Parathyroid adenoma (tissue), 2 donors: ENCODE results near the gene INPP1.

ENCODE experiments used
- H2AFZ ChIP-seq: fragments of 300-600 bp; sonication (generic); one replicate; pipeline ENCODE4 v1.7.0; 2017; ENCODE audit warnings: antibody characterized with exemption, mild to moderate bottlenecking
- H3K27ac ChIP-seq: fragments of 300-600 bp; sonication (generic); one replicate; pipeline ENCODE4 v1.7.0; 2017
- H3K27me3 ChIP-seq: fragments of 300-600 bp; sonication (generic); one replicate; pipeline ENCODE4 v1.7.0; 2017; ENCODE audit warnings: low read length; ENCODE audit not compliant: control insufficient read depth, insufficient read depth
- H3K36me3 ChIP-seq: fragments of 300-600 bp; sonication (generic); one replicate; pipeline ENCODE4 v1.7.0; 2017; ENCODE audit warnings: low read length; ENCODE audit not compliant: control insufficient read depth, insufficient read depth
- H3K4me1 ChIP-seq: fragments of 300-600 bp; sonication (generic); one replicate; pipeline ENCODE4 v1.7.0; 2017; ENCODE audit warnings: control low read depth
- H3K4me2 ChIP-seq: fragments of 300-600 bp; sonication (generic); one replicate; pipeline ENCODE4 v1.7.0; 2017; ENCODE audit warnings: low read length
- H3K4me3 ChIP-seq: fragments of 300-600 bp; sonication (generic); one replicate; pipeline ENCODE4 v1.7.0; 2017; ENCODE audit warnings: low read depth, low read length
- H3K79me2 ChIP-seq: fragments of 300-600 bp; sonication (generic); one replicate; pipeline ENCODE4 v1.7.0; 2017; ENCODE audit warnings: control low read depth
- H3K9ac ChIP-seq: fragments of 300-600 bp; sonication (generic); one replicate; pipeline ENCODE4 v1.7.0; 2017; ENCODE audit warnings: mild to moderate bottlenecking
- H3K9me3 ChIP-seq: fragments of 300-600 bp; sonication (generic); one replicate; pipeline ENCODE4 v1.7.0; 2017; ENCODE audit warnings: low read length; ENCODE audit not compliant: control insufficient read depth
- TF ChIP-seq, protein P1 (sequence below): fragments of 300-600 bp; sonication (generic); IDR thresholded peaks from one replicate; pipeline ENCODE4 v1.7.0; 2017; ENCODE audit warnings: antibody characterized with exemption, mild to moderate bottlenecking
- donor health status: primary hyperparathyroidism.

Gene INPP1

DNA sequence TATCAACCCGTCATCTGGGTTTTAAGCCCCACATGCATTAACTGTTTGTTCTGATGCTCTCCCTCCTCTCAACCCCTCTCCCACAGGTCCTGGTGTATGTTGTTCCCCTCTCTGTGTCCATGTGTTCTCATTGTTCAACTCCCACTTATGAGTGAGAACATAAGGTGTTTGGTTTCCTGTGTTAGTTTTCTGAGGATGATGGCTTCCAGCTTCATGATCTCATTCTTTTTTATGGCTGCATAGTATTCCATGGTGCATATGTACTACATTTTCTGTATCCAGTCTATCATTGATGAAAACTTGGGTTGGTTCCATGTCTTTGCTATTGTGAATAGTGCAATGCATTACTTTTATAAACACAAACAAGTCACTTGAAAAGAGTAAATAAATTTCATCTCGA lies 7.0 kb upstream of the INPP1 start:
- H3K36me3 ChIP-seq: no peaks in the 10 kb centered on the region
- no peak overlapping the region for H3K4me3 ChIP-seq
- no peaks in the 10 kb centered on the region for H3K79me2 ChIP-seq
- H3K9me3 ChIP-seq: no peaks in the 10 kb centered on the region
- H2AFZ ChIP-seq: no peak overlapping the region
- TF ChIP-seq, protein P1, sequence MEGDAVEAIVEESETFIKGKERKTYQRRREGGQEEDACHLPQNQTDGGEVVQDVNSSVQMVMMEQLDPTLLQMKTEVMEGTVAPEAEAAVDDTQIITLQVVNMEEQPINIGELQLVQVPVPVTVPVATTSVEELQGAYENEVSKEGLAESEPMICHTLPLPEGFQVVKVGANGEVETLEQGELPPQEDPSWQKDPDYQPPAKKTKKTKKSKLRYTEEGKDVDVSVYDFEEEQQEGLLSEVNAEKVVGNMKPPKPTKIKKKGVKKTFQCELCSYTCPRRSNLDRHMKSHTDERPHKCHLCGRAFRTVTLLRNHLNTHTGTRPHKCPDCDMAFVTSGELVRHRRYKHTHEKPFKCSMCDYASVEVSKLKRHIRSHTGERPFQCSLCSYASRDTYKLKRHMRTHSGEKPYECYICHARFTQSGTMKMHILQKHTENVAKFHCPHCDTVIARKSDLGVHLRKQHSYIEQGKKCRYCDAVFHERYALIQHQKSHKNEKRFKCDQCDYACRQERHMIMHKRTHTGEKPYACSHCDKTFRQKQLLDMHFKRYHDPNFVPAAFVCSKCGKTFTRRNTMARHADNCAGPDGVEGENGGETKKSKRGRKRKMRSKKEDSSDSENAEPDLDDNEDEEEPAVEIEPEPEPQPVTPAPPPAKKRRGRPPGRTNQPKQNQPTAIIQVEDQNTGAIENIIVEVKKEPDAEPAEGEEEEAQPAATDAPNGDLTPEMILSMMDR: no peak
- no peaks in the 10 kb centered on the region for H3K27me3 ChIP-seq
- H3K4me1 ChIP-seq: no peaks in the 10 kb centered on the region
- no peak overlapping the region for H3K27ac ChIP-seq
- H3K4me2 ChIP-seq: no peak overlapping the region
- H3K9ac ChIP-seq: no peak overlapping the region

DNA sequence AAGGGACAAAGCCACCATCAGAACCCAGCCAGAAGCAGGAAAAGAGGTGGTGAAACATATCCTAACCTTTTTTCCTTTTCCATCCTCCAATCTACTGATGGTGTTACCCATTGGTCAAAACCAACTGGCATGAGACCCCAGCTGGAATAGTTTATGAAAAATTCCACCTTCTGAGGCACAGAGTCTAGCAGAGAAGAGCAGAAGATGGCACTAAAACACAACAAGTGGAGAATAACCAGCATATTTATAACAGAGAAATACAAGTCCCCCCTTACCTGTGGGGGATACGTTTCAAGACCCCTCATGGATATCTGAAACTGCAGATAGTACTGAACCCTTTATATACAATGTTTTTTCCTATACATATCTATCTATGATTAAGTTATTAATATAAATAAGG lies 4.9 kb upstream of the INPP1 start:
- Histone ChIP-seq H3K9me3 (no peaks in the 10 kb centered on the region), H3K36me3 (no peaks in the 10 kb centered on the region), H3K79me2 (no peaks in the 10 kb centered on the region), H3K4me2 (no peak overlapping the region), H2AFZ (no peak overlapping the region), H3K4me3 (no peak overlapping the region), H3K27ac (no peak overlapping the region), H3K27me3 (no peaks in the 10 kb centered on the region), H3K9ac (no peak overlapping the region), H3K4me1 (peaks cover 7% of the 10 kb centered on the region)
- TF ChIP-seq, protein P1: peak; percentile 13

DNA sequence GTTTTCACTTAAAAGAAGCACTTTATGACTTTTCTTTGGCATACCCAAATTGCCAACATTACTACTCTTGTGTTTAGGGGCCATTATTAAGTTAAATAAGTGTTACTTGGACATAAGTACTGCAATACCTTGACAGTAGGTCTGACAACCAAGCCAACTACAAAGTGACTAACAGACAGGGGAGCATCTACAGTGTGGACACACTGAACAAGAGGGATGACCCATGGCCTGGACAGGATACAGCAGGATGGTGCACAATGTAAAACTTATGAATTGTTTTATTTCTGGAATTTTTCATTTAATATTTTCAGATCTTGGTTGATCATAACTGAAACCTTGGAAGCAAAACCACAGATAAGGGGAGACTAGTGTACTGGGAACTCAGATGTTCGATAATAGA lies 4.0 kb upstream of the INPP1 start:
- no peaks in the 10 kb centered on the region for H3K36me3 ChIP-seq
- no peak overlapping the region for H2AFZ ChIP-seq
- TF ChIP-seq, protein P1: no peak
- H3K27me3 ChIP-seq: no peaks in the 10 kb centered on the region
- no peaks in the 10 kb centered on the region for H3K9me3 ChIP-seq
- peaks cover 7% of the 10 kb centered on the region for H3K4me1 ChIP-seq
- no peak overlapping the region for H3K9ac ChIP-seq
- no peak overlapping the region for H3K4me3 ChIP-seq
- H3K79me2 ChIP-seq: no peaks in the 10 kb centered on the region
- no peak overlapping the region for H3K4me2 ChIP-seq
- no peak overlapping the region for H3K27ac ChIP-seq

DNA sequence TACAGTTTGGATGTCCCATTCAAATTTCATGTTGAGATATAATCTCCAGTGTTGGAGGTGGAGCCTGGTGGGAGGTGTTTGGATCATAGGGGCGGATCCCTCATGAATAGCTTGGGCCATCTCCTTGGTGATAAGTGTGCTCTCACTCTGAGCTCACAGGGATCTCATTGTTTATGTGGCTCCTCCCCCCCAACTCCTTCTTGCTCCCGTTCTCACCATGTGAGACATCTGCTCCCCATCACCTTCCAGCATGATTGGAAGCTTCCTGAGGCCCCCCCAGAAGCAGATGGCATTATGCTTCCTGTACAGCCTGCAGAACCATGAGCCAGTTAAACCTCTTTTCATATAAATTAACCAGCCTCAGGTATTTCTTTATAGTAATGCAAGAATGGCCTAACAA lies 3.0 kb upstream of the INPP1 start:
- Histone ChIP-seq H3K4me2 (no peak overlapping the region), H3K36me3 (no peaks in the 10 kb centered on the region), H3K27me3 (no peaks in the 10 kb centered on the region), H3K27ac (no peak overlapping the region), H3K9me3 (no peaks in the 10 kb centered on the region), H2AFZ (no peak overlapping the region), H3K4me3 (no peak overlapping the region), H3K4me1 (peaks cover 7% of the 10 kb centered on the region), H3K9ac (no peak overlapping the region), H3K79me2 (no peaks in the 10 kb centered on the region)
- TF ChIP-seq, protein P1: no peak

DNA sequence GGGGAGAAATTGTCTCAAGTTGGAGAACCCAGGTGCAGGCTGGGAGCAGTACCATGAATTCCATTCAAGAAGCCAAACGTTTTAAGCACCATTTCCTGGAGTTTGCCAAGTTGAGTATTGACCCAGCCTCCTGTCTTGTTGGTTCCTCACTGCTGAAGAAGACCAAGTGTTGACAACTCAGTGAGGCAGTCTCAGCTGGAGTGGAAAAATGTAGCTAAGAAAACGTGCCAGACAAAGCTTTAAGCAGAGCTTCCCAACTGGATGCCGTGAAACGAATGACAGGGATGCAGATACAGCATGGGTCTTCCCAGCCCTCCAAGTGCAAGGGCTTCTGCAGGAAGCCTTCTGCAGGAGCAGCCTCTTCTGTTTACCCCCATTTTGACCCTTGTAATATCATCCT lies 778 bp upstream of the INPP1 start:
- peak overlapping the region; percentile 93 for H3K27ac ChIP-seq
- H3K4me2 ChIP-seq: no peak overlapping the region
- no peak overlapping the region for H3K9ac ChIP-seq
- TF ChIP-seq, protein P1: no peak
- peak overlapping the region; percentile 99 for H2AFZ ChIP-seq
- H3K4me3 ChIP-seq: peak overlapping the region; percentile 65
- no peaks in the 10 kb centered on the region for H3K27me3 ChIP-seq
- no peaks in the 10 kb centered on the region for H3K36me3 ChIP-seq
- H3K79me2 ChIP-seq: peaks cover 5% of the 10 kb centered on the region
- no peaks in the 10 kb centered on the region for H3K9me3 ChIP-seq
- H3K4me1 ChIP-seq: peaks cover 13% of the 10 kb centered on the region
